Stomach (tissue), 4 donors: ENCODE results near the gene ALDH16A1.

Experiments used
- CTCF ChIP-seq, 7 experiments: fragments of 450-650 bp in 4 of 7; fragments of 200-600 bp in 3 of 7; sonication (generic) in 3 of 7; IDR thresholded peaks; one replicate each; pipeline ENCODE4 v1.5.1; 2016 to 2019; ENCODE audit warnings: antibody characterized with exemption in 7 of 7, control low read depth in 2 of 7, mild to moderate bottlenecking in 1 of 7
- EP300 ChIP-seq: sonication (generic); formaldehyde crosslinking; IDR thresholded peaks from one replicate; pipeline ENCODE4 v1.6.1; 2017; ENCODE audit warnings: antibody characterized with exemption
- POLR2A ChIP-seq, 4 donors: fragments of 450-650 bp; IDR thresholded peaks; one replicate each; pipeline ENCODE4 v1.6.1; 2016; ENCODE audit warnings: antibody characterized with exemption in 4 of 4, control low read depth in 2 of 4, mild to moderate bottlenecking in 1 of 4, moderate library complexity in 1 of 4
- POLR2AphosphoS5 ChIP-seq, 3 donors: sonication (generic); formaldehyde crosslinking; IDR thresholded peaks; one replicate each; pipeline ENCODE4 v1.6.1; 2016; ENCODE audit warnings: antibody characterized with exemption in 3 of 3

- no peak for TF ChIP-seq CTCF (IDR thresholded peaks at IDR 0.05)
- TF ChIP-seq POLR2A (IDR thresholded peaks at IDR 0.05), result no peak
- TF ChIP-seq POLR2AphosphoS5 (IDR thresholded peaks at IDR 0.05), result no peak
- TF ChIP-seq EP300, result no peak
Observed at GRCh38 chr19:49428547-49429451, 24.2 kb upstream of the ALDH16A1 start.
